ENCODE results near the gene PDE4D.
"Not testable (repeated sequence)": the region's sequence is repeated elsewhere in the genome, so short reads cannot be mapped to it uniquely, and the experiment has no call there.

The PDE4D gene

GRCh38 chr5:59090323-59090722 is 803.2 kb downstream of the PDE4D start:
- DNase-seq = no peak

- no peak for DNase-seq
These were observed 803.8 kb downstream of the PDE4D start for GRCh38 chr5:59089767-59090166.

- DNase-seq = no peak
These were observed 805.0 kb downstream of the PDE4D start for GRCh38 chr5:59088546-59088945.

GRCh38 chr5:59086024-59086423 is 807.5 kb downstream of the PDE4D start:
- no peak for DNase-seq

GRCh38 chr5:59081693-59082092 is 811.8 kb downstream of the PDE4D start:
- no peak for DNase-seq

GRCh38 chr5:59079622-59080620 is 813.6 kb downstream of the PDE4D start:
- no peak for DNase-seq

GRCh38 chr5:59071755-59072549 is 821.6 kb downstream of the PDE4D start:
- no peak for DNase-seq

- no peak for DNase-seq
These were observed 824.0 kb downstream of the PDE4D start for GRCh38 chr5:59069438-59070079.

GRCh38 chr5:59067956-59068656 is 825.4 kb downstream of the PDE4D start:
- no peak for DNase-seq

- no peak for DNase-seq
These were observed 827.0 kb downstream of the PDE4D start for GRCh38 chr5:59066367-59067163.

- no peak for DNase-seq
These were observed 828.0 kb downstream of the PDE4D start for GRCh38 chr5:59065554-59065953.

- no peak for DNase-seq
These were observed 829.2 kb downstream of the PDE4D start for GRCh38 chr5:59064293-59064692.

- DNase-seq = no peak
These were observed 830.4 kb downstream of the PDE4D start for GRCh38 chr5:59062986-59063683.

GRCh38 chr5:59061377-59061776 is 832.1 kb downstream of the PDE4D start:
- DNase-seq = no peak

- no peak for DNase-seq
These were observed 834.4 kb downstream of the PDE4D start for GRCh38 chr5:59058969-59059687.

GRCh38 chr5:59058237-59058636 is 835.3 kb downstream of the PDE4D start:
- DNase-seq = no peak

GRCh38 chr5:59056599-59056998 is 836.9 kb downstream of the PDE4D start:
- DNase-seq = not testable (repeated sequence)

- DNase-seq = no peak
These were observed 837.6 kb downstream of the PDE4D start for GRCh38 chr5:59055745-59056448.

- no peak for DNase-seq
These were observed 838.5 kb downstream of the PDE4D start for GRCh38 chr5:59054963-59055528.

All from NCI-H1092 (cell line).